ENCODE data around the gene ETF1.

DNA sequence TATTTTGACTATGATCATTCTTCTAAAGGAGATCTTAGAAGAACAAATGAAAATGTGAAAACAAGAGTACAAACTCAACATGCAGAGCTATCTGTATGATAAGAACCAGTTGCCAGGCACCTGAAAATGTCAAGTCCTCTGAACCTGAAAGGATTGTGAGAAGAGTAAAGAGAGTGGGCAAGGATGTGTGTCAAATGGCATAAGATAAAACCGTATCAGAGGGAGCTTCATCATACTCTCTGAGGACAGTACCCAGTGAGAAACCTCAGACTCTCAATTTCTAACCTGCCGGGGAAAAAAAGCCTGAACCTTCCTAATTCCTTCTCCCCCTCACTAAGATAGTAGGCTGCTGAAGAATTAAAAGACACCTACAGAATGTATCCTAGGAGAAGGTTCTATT lies 6.8 kb downstream of the ETF1 start:
- TF ChIP-seq, protein P1, sequence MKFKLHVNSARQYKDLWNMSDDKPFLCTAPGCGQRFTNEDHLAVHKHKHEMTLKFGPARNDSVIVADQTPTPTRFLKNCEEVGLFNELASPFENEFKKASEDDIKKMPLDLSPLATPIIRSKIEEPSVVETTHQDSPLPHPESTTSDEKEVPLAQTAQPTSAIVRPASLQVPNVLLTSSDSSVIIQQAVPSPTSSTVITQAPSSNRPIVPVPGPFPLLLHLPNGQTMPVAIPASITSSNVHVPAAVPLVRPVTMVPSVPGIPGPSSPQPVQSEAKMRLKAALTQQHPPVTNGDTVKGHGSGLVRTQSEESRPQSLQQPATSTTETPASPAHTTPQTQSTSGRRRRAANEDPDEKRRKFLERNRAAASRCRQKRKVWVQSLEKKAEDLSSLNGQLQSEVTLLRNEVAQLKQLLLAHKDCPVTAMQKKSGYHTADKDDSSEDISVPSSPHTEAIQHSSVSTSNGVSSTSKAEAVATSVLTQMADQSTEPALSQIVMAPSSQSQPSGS (CRISPR knock-in tag; IDR thresholded peaks at IDR 0.05), result no peak
- TF ChIP-seq TAF1 (IDR thresholded peaks at IDR 0.05; ENCODE audit: control insufficient read depth, extremely low read depth, insufficient read depth, low read length, severe bottlenecking) (no peak), MAX (CRISPR knock-in tag; IDR thresholded peaks at IDR 0.05) (no peak), POLR2AphosphoS2 (IDR thresholded peaks at IDR 0.05; ENCODE audit: low read length) (no peak), CAMTA2 (CRISPR knock-in tag; conservative IDR thresholded peaks at IDR 0.05) (no peak), STAT5A (IDR thresholded peaks at IDR 0.05; ENCODE audit: borderline replicate concordance, low read length) (0 out of 2 replicates have a peak, but pooled peaks have one; percentile 35), ZBTB26 (CRISPR knock-in tag; IDR thresholded peaks at IDR 0.05) (no peak), POLR2A (conservative IDR thresholded peaks at IDR 0.05) (no peak)
- TF ChIP-seq, protein P2, sequence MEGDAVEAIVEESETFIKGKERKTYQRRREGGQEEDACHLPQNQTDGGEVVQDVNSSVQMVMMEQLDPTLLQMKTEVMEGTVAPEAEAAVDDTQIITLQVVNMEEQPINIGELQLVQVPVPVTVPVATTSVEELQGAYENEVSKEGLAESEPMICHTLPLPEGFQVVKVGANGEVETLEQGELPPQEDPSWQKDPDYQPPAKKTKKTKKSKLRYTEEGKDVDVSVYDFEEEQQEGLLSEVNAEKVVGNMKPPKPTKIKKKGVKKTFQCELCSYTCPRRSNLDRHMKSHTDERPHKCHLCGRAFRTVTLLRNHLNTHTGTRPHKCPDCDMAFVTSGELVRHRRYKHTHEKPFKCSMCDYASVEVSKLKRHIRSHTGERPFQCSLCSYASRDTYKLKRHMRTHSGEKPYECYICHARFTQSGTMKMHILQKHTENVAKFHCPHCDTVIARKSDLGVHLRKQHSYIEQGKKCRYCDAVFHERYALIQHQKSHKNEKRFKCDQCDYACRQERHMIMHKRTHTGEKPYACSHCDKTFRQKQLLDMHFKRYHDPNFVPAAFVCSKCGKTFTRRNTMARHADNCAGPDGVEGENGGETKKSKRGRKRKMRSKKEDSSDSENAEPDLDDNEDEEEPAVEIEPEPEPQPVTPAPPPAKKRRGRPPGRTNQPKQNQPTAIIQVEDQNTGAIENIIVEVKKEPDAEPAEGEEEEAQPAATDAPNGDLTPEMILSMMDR (IDR thresholded peaks at IDR 0.05 in 2 of 3, conservative IDR thresholded peaks at IDR 0.05 in 1 of 3; ENCODE audit: insufficient read depth in 2 of 3, low read depth in 1 of 3, low read length in 3 of 3), result no peak
